ENCODE measurements around the gene KIAA1958. TPM values are rescaled to one million over a fixed set of nuclear protein-coding genes. Genes with fewer than 3 reads are reported as not detected.
A peak's percentile ranks its signal among the peaks of the same experiment; 100 is the strongest.
"Not testable (repeated sequence)": the region's sequence is repeated elsewhere in the genome, so short reads cannot be mapped to it uniquely, and the experiment has no call there.

KIAA1958 gene
- total and polyA plus RNA-seq, 9 donors = 5.7 to 40.3 (median 24.1) TPM

GRCh38 chr9:112507001-112507680 is 20.5 kb downstream of the KIAA1958 start:
- no peak for DNase-seq
- intact Hi-C loops (cut with DNase I) = loop anchor here in 1 of 4 donors (1.0 kb wide), 1 partner anchor 8 kb away; no protein-coding TSS in a partner anchor
- Histone ChIP-seq H3K27ac (peak overlapping the region in 1 of 2 donors; percentile 31), H3K27me3 (no peaks in the 10 kb centered on the region), H3K4me1 (ENCODE audit: insufficient read depth) (peaks cover 19% of the 10 kb centered on the region), H3K36me3 (no peaks in the 10 kb centered on the region), H3K9me3 (no peaks in the 10 kb centered on the region), H3K4me3 (no peak overlapping the region)
- TF ChIP-seq EP300 (IDR thresholded peaks at IDR 0.05) = no peak
- no peak for TF ChIP-seq POLR2A (IDR thresholded peaks at IDR 0.05)
- TF ChIP-seq CTCF (IDR thresholded peaks at IDR 0.05) = no peak
- WGBS, 3 donors = 88 to 96% (median 90%) methylated on average over 2 of the region's 2 CpGs

- H3K27ac ChIP-seq = no peak overlapping the region
- intact Hi-C loops (cut with DNase I) = no loop called here
- no peaks in the 10 kb centered on the region for H3K9me3 ChIP-seq
- DNase-seq = no peak
- no peaks in the 10 kb centered on the region for H3K36me3 ChIP-seq
- 34 to 48% (median 38%) methylated on average over 2 of the region's 2 CpGs for WGBS, 3 donors
- TF ChIP-seq CTCF (IDR thresholded peaks at IDR 0.05) (no peak), EP300 (IDR thresholded peaks at IDR 0.05) (no peak), POLR2A (IDR thresholded peaks at IDR 0.05) (no peak)
- H3K4me3 ChIP-seq = no peak overlapping the region
- peaks cover 16% of the 10 kb centered on the region for H3K4me1 ChIP-seq (ENCODE audit: insufficient read depth)
- no peaks in the 10 kb centered on the region for H3K27me3 ChIP-seq
Measured at GRCh38 chr9:112508377-112508776, 21.8 kb downstream of the KIAA1958 start.

GRCh38 chr9:112512377-112512776 is 25.8 kb downstream of the KIAA1958 start:
- peaks cover 14% of the 10 kb centered on the region for H3K4me1 ChIP-seq (ENCODE audit: insufficient read depth)
- DNase-seq; H3K9me3 ChIP-seq; H3K27ac ChIP-seq; intact Hi-C loops (cut with DNase I); H3K27me3 ChIP-seq; H3K36me3 ChIP-seq; H3K4me3 ChIP-seq: not testable (repeated sequence)
- WGBS, 3 donors = 83 to 88% (median 84%) methylated on average over 4 of the region's 4 CpGs

GRCh38 chr9:112516769-112517168 is 30.1 kb downstream of the KIAA1958 start:
- 92 to 94% (median 93%) methylated on average over 2 of the region's 2 CpGs for WGBS, 3 donors
- Histone ChIP-seq H3K9me3 (no peaks in the 10 kb centered on the region), H3K36me3 (no peaks in the 10 kb centered on the region), H3K27me3 (no peaks in the 10 kb centered on the region), H3K4me1 (ENCODE audit: insufficient read depth) (no peaks in the 10 kb centered on the region), H3K27ac (no peak overlapping the region), H3K4me3 (no peak overlapping the region)
- intact Hi-C loops (cut with DNase I) = no loop called here
- no peak for DNase-seq
- TF ChIP-seq CTCF (IDR thresholded peaks at IDR 0.05) (no peak), POLR2A (IDR thresholded peaks at IDR 0.05) (no peak), EP300 (IDR thresholded peaks at IDR 0.05) (no peak)

GRCh38 chr9:112520069-112520468 is 33.4 kb downstream of the KIAA1958 start:
- TF ChIP-seq POLR2A (IDR thresholded peaks at IDR 0.05) = no peak
- TF ChIP-seq CTCF (IDR thresholded peaks at IDR 0.05) = no peak
- TF ChIP-seq EP300 (IDR thresholded peaks at IDR 0.05) = no peak
- no peak overlapping the region for H3K4me3 ChIP-seq
- H3K27me3 ChIP-seq = no peaks in the 10 kb centered on the region
- intact Hi-C loops (cut with DNase I) = no loop called here
- no peaks in the 10 kb centered on the region for H3K36me3 ChIP-seq
- H3K4me1 ChIP-seq (ENCODE audit: insufficient read depth) = peaks cover 1% of the 10 kb centered on the region
- DNase-seq = no peak
- H3K9me3 ChIP-seq = no peaks in the 10 kb centered on the region
- no peak overlapping the region for H3K27ac ChIP-seq
- 88 to 99% (median 98%) methylated on average over 1 of the region's 1 CpG for WGBS, 3 donors
